HG03378 (cell line): Measurements from ENCODE around the gene PRRC2B.
"Not testable (repeated sequence)": the region's sequence is repeated elsewhere in the genome, so short reads cannot be mapped to it uniquely, and the experiment has no call there.

Experiments
- ATAC-seq: cut with Tn5 transposase; IDR thresholded peaks from one replicate; pipeline ENCODE4 v1.9.1; 2021; ENCODE audit warnings: mild to moderate bottlenecking, moderate library complexity; ENCODE audit not compliant: unreplicated experiment

The PRRC2B gene

GRCh38 chr9:131467214-131467935 lies 73.5 kb downstream of the PRRC2B start:
- ATAC-seq: no peak

GRCh38 chr9:131468031-131468430 lies 74.1 kb downstream of the PRRC2B start:
- no peak for ATAC-seq

- no peak for ATAC-seq
Measured at GRCh38 chr9:131469356-131469755, 75.5 kb downstream of the PRRC2B start.

GRCh38 chr9:131469951-131470350 lies 76.1 kb downstream of the PRRC2B start:
- no peak for ATAC-seq

GRCh38 chr9:131470581-131470991 lies 76.7 kb downstream of the PRRC2B start:
- no peak for ATAC-seq

- not testable (repeated sequence) for ATAC-seq
Measured at GRCh38 chr9:131472085-131472484, 78.2 kb downstream of the PRRC2B start.

GRCh38 chr9:131473198-131473885 lies 79.5 kb downstream of the PRRC2B start:
- ATAC-seq: no peak

- no peak for ATAC-seq
Measured at GRCh38 chr9:131473891-131474290, 80.0 kb downstream of the PRRC2B start.

GRCh38 chr9:131474711-131475110 lies 80.8 kb downstream of the PRRC2B start:
- no peak for ATAC-seq

GRCh38 chr9:131475111-131475955 lies 81.4 kb downstream of the PRRC2B start:
- ATAC-seq: no peak

- no peak for ATAC-seq
Measured at GRCh38 chr9:131475956-131476776, 82.3 kb downstream of the PRRC2B start.

GRCh38 chr9:131476777-131477345 lies 83.0 kb downstream of the PRRC2B start:
- no peak for ATAC-seq

- ATAC-seq: no peak
Measured at GRCh38 chr9:131477367-131477766, 83.5 kb downstream of the PRRC2B start.

- ATAC-seq: no peak
Measured at GRCh38 chr9:131477816-131478419, 84.0 kb downstream of the PRRC2B start.

GRCh38 chr9:131478421-131478868 lies 84.6 kb downstream of the PRRC2B start:
- ATAC-seq: no peak

- ATAC-seq: no peak
Measured at GRCh38 chr9:131478911-131479310, 85.0 kb downstream of the PRRC2B start.

GRCh38 chr9:131480258-131480657 lies 86.4 kb downstream of the PRRC2B start:
- ATAC-seq: no peak

GRCh38 chr9:131481441-131482342 lies 87.8 kb downstream of the PRRC2B start:
- no peak for ATAC-seq
